H1 (cell line): ENCODE measurements around the gene NFIA.

Source experiments
- CBX8 ChIP-seq: fragments of 300-800, 300-1000 bp; sonication (generic); IDR thresholded peaks from 2 replicates; pipeline ENCODE4 v1.7.1; 2016; ENCODE audit warnings: low read depth, low read length, borderline replicate concordance
- CREB1 ChIP-seq: IDR thresholded peaks from 2 replicates; pipeline ENCODE4 v1.6.1; 2012; ENCODE audit warnings: inconsistent platforms
- EZH2 ChIP-seq: fragments of 200-600 bp; sonication (generic); IDR thresholded peaks from 2 replicates; pipeline ENCODE4 v1.7.1; 2012; ENCODE audit warnings: low read depth, mild to moderate bottlenecking, moderate library complexity, low read length, inconsistent platforms; ENCODE audit not compliant: severe bottlenecking
- TF ChIP-seq, protein P1 (sequence below): IDR thresholded peaks from 2 replicates; pipeline ENCODE4 v1.6.1; 2011; ENCODE audit warnings: low read length, improper control_type of control experiment
- TF ChIP-seq, protein P2 (sequence below): IDR thresholded peaks from 2 replicates; pipeline ENCODE4 v1.6.1; 2012; ENCODE audit warnings: inconsistent platforms

- TF ChIP-seq, protein P1, sequence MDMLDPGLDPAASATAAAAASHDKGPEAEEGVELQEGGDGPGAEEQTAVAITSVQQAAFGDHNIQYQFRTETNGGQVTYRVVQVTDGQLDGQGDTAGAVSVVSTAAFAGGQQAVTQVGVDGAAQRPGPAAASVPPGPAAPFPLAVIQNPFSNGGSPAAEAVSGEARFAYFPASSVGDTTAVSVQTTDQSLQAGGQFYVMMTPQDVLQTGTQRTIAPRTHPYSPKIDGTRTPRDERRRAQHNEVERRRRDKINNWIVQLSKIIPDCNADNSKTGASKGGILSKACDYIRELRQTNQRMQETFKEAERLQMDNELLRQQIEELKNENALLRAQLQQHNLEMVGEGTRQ: no peak
- no peak for TF ChIP-seq CBX8
- TF ChIP-seq CREB1: no peak
- TF ChIP-seq, protein P2, sequence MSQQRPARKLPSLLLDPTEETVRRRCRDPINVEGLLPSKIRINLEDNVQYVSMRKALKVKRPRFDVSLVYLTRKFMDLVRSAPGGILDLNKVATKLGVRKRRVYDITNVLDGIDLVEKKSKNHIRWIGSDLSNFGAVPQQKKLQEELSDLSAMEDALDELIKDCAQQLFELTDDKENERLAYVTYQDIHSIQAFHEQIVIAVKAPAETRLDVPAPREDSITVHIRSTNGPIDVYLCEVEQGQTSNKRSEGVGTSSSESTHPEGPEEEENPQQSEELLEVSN: no peak
- no peak for TF ChIP-seq EZH2
Measured at GRCh38 chr1:61142043-61142440, 59.7 kb downstream of the NFIA start.
